Mammary epithelial cell (primary cell): ENCODE results near the gene LYPD1.

Experiments
- EZH2 ChIP-seq: IDR thresholded peaks from 2 replicates; pipeline ENCODE4 v1.6.1; 2012; ENCODE audit warnings: low read length, inconsistent platforms, borderline replicate concordance
- TF ChIP-seq, protein P1 (sequence below), 2 donors: IDR thresholded peaks in 1 of 2; conservative IDR thresholded peaks in 1 of 2; 2 replicates each; pipeline ENCODE4 v1.5.1; 2011 to 2012; ENCODE audit warnings: inconsistent platforms in 2 of 2, low read length in 2 of 2, mild to moderate bottlenecking in 2 of 2, control low read depth in 1 of 2, low read depth in 1 of 2; ENCODE audit not compliant: insufficient read depth in 1 of 2; ENCODE audit errors: extremely low read depth in 1 of 2

DNA sequence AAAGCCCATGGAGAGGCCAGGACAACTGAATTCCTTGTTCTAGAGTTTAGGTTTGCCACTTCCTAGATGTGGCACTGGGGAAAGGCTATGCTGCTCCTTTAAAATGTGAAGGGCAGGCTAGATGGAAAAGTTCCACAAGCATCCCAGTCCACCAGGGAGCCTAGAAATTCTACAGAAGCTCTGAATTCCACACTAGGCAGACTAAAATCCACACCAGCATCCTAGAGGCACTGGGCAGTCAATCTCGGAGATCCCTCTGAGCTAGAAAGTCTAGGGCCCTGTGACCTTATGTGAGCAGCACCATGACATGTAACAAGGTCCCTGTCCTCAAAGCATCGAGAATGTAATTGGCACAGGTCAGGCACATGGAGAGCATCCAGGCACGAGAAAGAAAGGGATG lies 71.5 kb downstream of the LYPD1 start:
- TF ChIP-seq, protein P1, sequence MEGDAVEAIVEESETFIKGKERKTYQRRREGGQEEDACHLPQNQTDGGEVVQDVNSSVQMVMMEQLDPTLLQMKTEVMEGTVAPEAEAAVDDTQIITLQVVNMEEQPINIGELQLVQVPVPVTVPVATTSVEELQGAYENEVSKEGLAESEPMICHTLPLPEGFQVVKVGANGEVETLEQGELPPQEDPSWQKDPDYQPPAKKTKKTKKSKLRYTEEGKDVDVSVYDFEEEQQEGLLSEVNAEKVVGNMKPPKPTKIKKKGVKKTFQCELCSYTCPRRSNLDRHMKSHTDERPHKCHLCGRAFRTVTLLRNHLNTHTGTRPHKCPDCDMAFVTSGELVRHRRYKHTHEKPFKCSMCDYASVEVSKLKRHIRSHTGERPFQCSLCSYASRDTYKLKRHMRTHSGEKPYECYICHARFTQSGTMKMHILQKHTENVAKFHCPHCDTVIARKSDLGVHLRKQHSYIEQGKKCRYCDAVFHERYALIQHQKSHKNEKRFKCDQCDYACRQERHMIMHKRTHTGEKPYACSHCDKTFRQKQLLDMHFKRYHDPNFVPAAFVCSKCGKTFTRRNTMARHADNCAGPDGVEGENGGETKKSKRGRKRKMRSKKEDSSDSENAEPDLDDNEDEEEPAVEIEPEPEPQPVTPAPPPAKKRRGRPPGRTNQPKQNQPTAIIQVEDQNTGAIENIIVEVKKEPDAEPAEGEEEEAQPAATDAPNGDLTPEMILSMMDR (conservative IDR thresholded peaks at IDR 0.05 in 1 of 2, IDR thresholded peaks at IDR 0.05 in 1 of 2; ENCODE audit: extremely low read depth in 1 of 2, insufficient read depth in 1 of 2, low read depth in 1 of 2, low read length in 2 of 2) = no peak
- TF ChIP-seq EZH2 = no peak
